K562 (cell line): ENCODE results near the gene ZNHIT1. TPM values are rescaled to one million over a fixed set of nuclear protein-coding genes. Genes with fewer than 3 reads are reported as not detected.

ENCODE experiments used
- BRF1 ChIP-seq: IDR thresholded peaks from 3 replicates; pipeline ENCODE4 v1.6.1; 2011; ENCODE audit warnings: borderline replicate concordance, mild to moderate bottlenecking; ENCODE audit not compliant: insufficient read length; ENCODE audit errors: extremely low read depth
- COPS2 ChIP-seq: fragments of 450-650 bp; conservative IDR thresholded peaks from 2 replicates; pipeline ENCODE4 v1.6.1; 2016; ENCODE audit warnings: mild to moderate bottlenecking, moderate library complexity
- CTBP1 ChIP-seq: fragments of 450-650 bp; IDR thresholded peaks from 2 replicates; pipeline ENCODE4 v1.6.1; 2016; ENCODE audit warnings: borderline replicate concordance
- DEAF1 ChIP-seq: fragments of 450-650 bp; formaldehyde crosslinking; IDR thresholded peaks from 2 replicates; pipeline ENCODE4 v1.4.0; 2020; ENCODE audit warnings: mild to moderate bottlenecking, moderate library complexity
- FOSL1 ChIP-seq: fragments of 200-800 bp; sonication (Bioruptor generic); conservative IDR thresholded peaks from 2 replicates; pipeline ENCODE4 v1.6.1; 2016; ENCODE audit warnings: missing genetic modification characterization, missing compliant biosample characterization
- PTBP1 ChIP-seq: fragments of 200-400 bp; formaldehyde crosslinking; IDR thresholded peaks from 2 replicates; pipeline ENCODE4 v1.6.1; 2017; ENCODE audit warnings: low read depth, low read length
- SMAD4 ChIP-seq: fragments of 250-450 bp; sonication (Bioruptor Pico); conservative IDR thresholded peaks from 2 replicates; pipeline ENCODE4 v1.8.0; 2021; ENCODE audit warnings: inconsistent platforms, mild to moderate bottlenecking, moderate library complexity
- SREBF2 ChIP-seq: sonication (generic); formaldehyde crosslinking; IDR thresholded peaks from 2 replicates; pipeline ENCODE4 v1.4.0; 2020; ENCODE audit warnings: mild to moderate bottlenecking, missing genetic modification reagents
- SRSF1 ChIP-seq: fragments of 200-400 bp; formaldehyde crosslinking; IDR thresholded peaks from 2 replicates; pipeline ENCODE4 v1.6.1; 2017; ENCODE audit warnings: mild to moderate bottlenecking, low read depth, low read length, moderate library complexity
- SRSF7 ChIP-seq: fragments of 200-400 bp; formaldehyde crosslinking; optimal IDR thresholded peaks from 2 replicates; pipeline ENCODE3; 2017; ENCODE audit warnings: mild to moderate bottlenecking, low read depth, low read length
- ZFP36 ChIP-seq: fragments of 150-350 bp; IDR thresholded peaks from 2 replicates; pipeline ENCODE4 v1.6.1; 2018; ENCODE audit warnings: low read length, low read depth; ENCODE audit not compliant: partially characterized antibody
- ZNF24 ChIP-seq: fragments of 450-650 bp; IDR thresholded peaks from 2 replicates; pipeline ENCODE4 v1.6.1; 2016
- ZNF830 ChIP-seq: fragments of 250-450 bp; sonication (Bioruptor Pico); IDR thresholded peaks from 2 replicates; pipeline ENCODE4 v1.5.0; 2021; ENCODE audit warnings: mild to moderate bottlenecking
- polyA plus RNA-seq, 8 experiments: library from polyadenylated mRNA; depleted of rRNA in 4 of 8; stranded (reverse) in 5 of 8; unstranded in 3 of 8; fragments of >200 nt; fragmentation: Nextera tagmentation in 2 of 8; fragmentation: Illumina TruSeq in 1 of 8; extraction: Ambion mirVana in 2 of 8; extraction: Trizol in 1 of 8; gene quantifications; 2 replicates each; pipeline versions ENCODE4 v1.2.1 to v1.2.3, GENCODE V29; 2011 to 2014; ENCODE audit warnings: inconsistent platforms in 1 of 8, missing spikeins in 1 of 8
- total RNA-seq, 7 experiments: library from RNA; depleted of rRNA in 6 of 7; stranded (reverse); fragments of >200 nt in 6 of 7; fragmentation: Illumina TruSeq in 2 of 7; extraction: Trizol in 2 of 7; gene quantifications; 2 replicates each; pipeline versions ENCODE4 v1.2.1 to v1.2.3, GENCODE V29; 2011 to 2021; ENCODE audit warnings: low replicate concordance in 1 of 7
- TF ChIP-seq, protein P1 (sequence below): fragments of 250-450 bp; sonication (Bioruptor Pico); IDR thresholded peaks from 2 replicates; pipeline ENCODE4 v1.9.0; 2021; ENCODE audit warnings: mild to moderate bottlenecking, inconsistent platforms
- TF ChIP-seq, protein P2 (sequence below): sonication (generic); formaldehyde crosslinking; IDR thresholded peaks from 2 replicates; pipeline ENCODE4 v1.8.1; 2023; ENCODE audit warnings: mild to moderate bottlenecking, missing genetic modification reagents
- TF ChIP-seq, protein P3 (sequence below): fragments of 450-650 bp; IDR thresholded peaks from 2 replicates; pipeline ENCODE4 v1.6.1; 2016

ZNHIT1 gene
- total and polyA plus RNA-seq, 9 of the 15 experiments (the other 6 are each of a cell fraction or from before 2014, with no cell fraction given): 6.4 to 162 (median 70.1) TPM

DNA sequence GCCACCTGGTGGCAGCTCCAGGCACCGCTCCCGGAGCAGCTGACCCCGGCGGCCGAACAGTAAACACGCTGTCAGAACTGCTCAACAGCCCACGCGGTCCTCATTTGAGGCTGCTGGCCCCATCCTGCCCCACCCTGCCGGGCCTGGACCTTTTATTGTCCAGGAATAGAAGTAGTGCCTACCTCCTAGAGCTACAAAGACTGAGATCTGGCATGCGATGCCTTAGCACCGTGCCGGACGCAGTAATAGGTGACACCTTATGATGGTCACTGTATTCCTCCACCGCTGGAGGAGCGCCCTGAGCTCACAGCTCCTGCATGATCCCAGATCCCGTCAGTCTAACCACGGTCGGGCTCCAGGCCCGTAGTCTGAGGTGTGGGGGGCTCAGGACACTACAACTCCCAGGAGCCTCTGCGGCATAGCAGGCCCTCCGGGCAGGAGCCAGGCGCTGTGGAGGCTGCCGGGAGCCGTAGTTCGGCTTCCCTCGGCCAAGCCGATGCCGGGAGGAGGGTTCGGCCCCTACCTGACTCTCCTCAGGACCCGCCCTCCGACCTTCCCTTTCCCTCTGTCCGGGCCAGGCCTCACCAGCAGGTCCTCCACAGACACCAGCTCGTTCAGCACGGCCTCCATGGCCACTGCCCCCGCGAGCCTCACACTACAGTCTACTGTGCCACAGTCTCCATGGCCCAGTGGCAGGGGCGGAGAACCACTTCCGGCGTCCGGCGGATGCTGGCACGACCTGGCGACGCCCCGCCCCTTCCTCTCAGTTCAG is 26.6 kb downstream of the ZNHIT1 start, which contains the start of gene FIS1 (continued):
- TF ChIP-seq, protein P1, sequence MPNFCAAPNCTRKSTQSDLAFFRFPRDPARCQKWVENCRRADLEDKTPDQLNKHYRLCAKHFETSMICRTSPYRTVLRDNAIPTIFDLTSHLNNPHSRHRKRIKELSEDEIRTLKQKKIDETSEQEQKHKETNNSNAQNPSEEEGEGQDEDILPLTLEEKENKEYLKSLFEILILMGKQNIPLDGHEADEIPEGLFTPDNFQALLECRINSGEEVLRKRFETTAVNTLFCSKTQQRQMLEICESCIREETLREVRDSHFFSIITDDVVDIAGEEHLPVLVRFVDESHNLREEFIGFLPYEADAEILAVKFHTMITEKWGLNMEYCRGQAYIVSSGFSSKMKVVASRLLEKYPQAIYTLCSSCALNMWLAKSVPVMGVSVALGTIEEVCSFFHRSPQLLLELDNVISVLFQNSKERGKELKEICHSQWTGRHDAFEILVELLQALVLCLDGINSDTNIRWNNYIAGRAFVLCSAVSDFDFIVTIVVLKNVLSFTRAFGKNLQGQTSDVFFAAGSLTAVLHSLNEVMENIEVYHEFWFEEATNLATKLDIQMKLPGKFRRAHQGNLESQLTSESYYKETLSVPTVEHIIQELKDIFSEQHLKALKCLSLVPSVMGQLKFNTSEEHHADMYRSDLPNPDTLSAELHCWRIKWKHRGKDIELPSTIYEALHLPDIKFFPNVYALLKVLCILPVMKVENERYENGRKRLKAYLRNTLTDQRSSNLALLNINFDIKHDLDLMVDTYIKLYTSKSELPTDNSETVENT (CRISPR knock-in tag): peak; percentile 51; the same call in 1 of the 2 replicates
- TF ChIP-seq FOSL1 (tag) (peak; percentile 34; the same call in 1 of the 2 replicates), SRSF1 (no peak), PTBP1 (no peak), SREBF2 (CRISPR knock-in tag) (no peak; the same call in 1 of the 2 replicates), DEAF1 (CRISPR knock-in tag) (no peak), COPS2 (no peak), ZNF24 (no peak), BRF1 (no peak), SRSF7 (no peak), ZFP36 (no peak), SMAD4 (CRISPR knock-in tag) (0 out of 2 replicates have a peak, but pooled peaks have one; percentile 73), ZNF830 (CRISPR knock-in tag) (no peak), CTBP1 (peak; percentile 49)
- TF ChIP-seq, protein P2, sequence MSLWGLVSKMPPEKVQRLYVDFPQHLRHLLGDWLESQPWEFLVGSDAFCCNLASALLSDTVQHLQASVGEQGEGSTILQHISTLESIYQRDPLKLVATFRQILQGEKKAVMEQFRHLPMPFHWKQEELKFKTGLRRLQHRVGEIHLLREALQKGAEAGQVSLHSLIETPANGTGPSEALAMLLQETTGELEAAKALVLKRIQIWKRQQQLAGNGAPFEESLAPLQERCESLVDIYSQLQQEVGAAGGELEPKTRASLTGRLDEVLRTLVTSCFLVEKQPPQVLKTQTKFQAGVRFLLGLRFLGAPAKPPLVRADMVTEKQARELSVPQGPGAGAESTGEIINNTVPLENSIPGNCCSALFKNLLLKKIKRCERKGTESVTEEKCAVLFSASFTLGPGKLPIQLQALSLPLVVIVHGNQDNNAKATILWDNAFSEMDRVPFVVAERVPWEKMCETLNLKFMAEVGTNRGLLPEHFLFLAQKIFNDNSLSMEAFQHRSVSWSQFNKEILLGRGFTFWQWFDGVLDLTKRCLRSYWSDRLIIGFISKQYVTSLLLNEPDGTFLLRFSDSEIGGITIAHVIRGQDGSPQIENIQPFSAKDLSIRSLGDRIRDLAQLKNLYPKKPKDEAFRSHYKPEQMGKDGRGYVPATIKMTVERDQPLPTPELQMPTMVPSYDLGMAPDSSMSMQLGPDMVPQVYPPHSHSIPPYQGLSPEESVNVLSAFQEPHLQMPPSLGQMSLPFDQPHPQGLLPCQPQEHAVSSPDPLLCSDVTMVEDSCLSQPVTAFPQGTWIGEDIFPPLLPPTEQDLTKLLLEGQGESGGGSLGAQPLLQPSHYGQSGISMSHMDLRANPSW (CRISPR knock-in tag): no peak; the same call in 1 of the 2 replicates
- TF ChIP-seq, protein P3, sequence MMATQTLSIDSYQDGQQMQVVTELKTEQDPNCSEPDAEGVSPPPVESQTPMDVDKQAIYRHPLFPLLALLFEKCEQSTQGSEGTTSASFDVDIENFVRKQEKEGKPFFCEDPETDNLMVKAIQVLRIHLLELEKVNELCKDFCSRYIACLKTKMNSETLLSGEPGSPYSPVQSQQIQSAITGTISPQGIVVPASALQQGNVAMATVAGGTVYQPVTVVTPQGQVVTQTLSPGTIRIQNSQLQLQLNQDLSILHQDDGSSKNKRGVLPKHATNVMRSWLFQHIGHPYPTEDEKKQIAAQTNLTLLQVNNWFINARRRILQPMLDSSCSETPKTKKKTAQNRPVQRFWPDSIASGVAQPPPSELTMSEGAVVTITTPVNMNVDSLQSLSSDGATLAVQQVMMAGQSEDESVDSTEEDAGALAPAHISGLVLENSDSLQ: peak; percentile 49; the same call in 1 of the 2 replicates
